SIG-M5 treated with dmso at 0.1 percent for 504 hours (cell line): ENCODE results near the gene OR6K3.
"Not testable (repeated sequence)": the region's sequence is repeated elsewhere in the genome, so short reads cannot be mapped to it uniquely, and the experiment has no call there.

Experiments
- DNase-seq: peaks from one replicate; lab custom pipeline; 2025; ENCODE audit not compliant: unreplicated experiment; lab: John Stamatoyannopoulos, UW

Gene OR6K3

GRCh38 chr1:158688343-158688742 lies 32.2 kb downstream of the OR6K3 start:
- not testable (repeated sequence) for DNase-seq

GRCh38 chr1:158687037-158687436 lies 33.5 kb downstream of the OR6K3 start:
- DNase-seq, result no peak

- peak; percentile 69 for DNase-seq
Measured at GRCh38 chr1:158686111-158687009, 34.2 kb downstream of the OR6K3 start, which contains the start of gene SPTA1. SPTA1 (minus strand) TSS chr1:158686715; CDS start chr1:158686517, 198 bp downstream.

- DNase-seq, result no peak
Measured at GRCh38 chr1:158685085-158685484, 35.4 kb downstream of the OR6K3 start.

- DNase-seq, result peak; percentile 49
Measured at GRCh38 chr1:158681606-158682005, 38.9 kb downstream of the OR6K3 start.

- DNase-seq, result no peak
Measured at GRCh38 chr1:158679289-158679688, 41.2 kb downstream of the OR6K3 start.

- DNase-seq, result no peak
Measured at GRCh38 chr1:158675563-158676323, 44.8 kb downstream of the OR6K3 start.

GRCh38 chr1:158674302-158674701 lies 46.2 kb downstream of the OR6K3 start:
- no peak for DNase-seq
